MCF 10A (cell line): ENCODE measurements around the gene TTC24. TPM values are rescaled to one million over a fixed set of nuclear protein-coding genes. Genes with fewer than 3 reads are reported as not detected.
A peak's percentile ranks its signal among the peaks of the same experiment; 100 is the strongest.
"Not testable (repeated sequence)": the region's sequence is repeated elsewhere in the genome, so short reads cannot be mapped to it uniquely, and the experiment has no call there.

Experiments
- BruUV-seq: library from RNA; stranded (reverse); fragments of 400-500 nt; replicated peaks from 2 replicates; lab custom pipeline; 2021; lab: Mats Ljungman, UMichigan
- CTCF ChIA-PET: fragments of 300-600 bp; sonication (Branson Sonifier 250); formaldehyde crosslinking; extraction: SDS; loops from one replicate; lab custom pipeline; 2021; ENCODE audit warnings: antibody characterized with exemption, inconsistent platforms; lab: Yijun Ruan, JAX
- POLR2A ChIA-PET: fragments of 300-600, 350-650 bp; sonication (Branson Sonifier 250); formaldehyde crosslinking; extraction: SDS; loops from one replicate; lab custom pipeline; 2020; ENCODE audit warnings: antibody characterized with exemption, inconsistent platforms; lab: Yijun Ruan, JAX
- DNase-seq: peaks from one replicate; pipeline ENCODE4 v3.0.0-alpha.2; 2018; ENCODE audit not compliant: unreplicated experiment
- H3K27ac Mint-ChIP-seq: one replicate; pipeline ENCODE4 v1.8.0; 2022; ENCODE audit warnings: mild to moderate bottlenecking, low read depth, mixed read lengths; ENCODE audit not compliant: unreplicated experiment
- H3K27me3 Mint-ChIP-seq: one replicate; pipeline ENCODE4 v1.8.0; 2022; ENCODE audit warnings: mixed read lengths; ENCODE audit not compliant: insufficient read depth, unreplicated experiment
- H3K36me3 Mint-ChIP-seq: one replicate; pipeline ENCODE4 v1.8.0; 2022; ENCODE audit warnings: mild to moderate bottlenecking, moderate library complexity, mixed read lengths; ENCODE audit not compliant: insufficient read depth, unreplicated experiment
- H3K4me1 Mint-ChIP-seq: one replicate; pipeline ENCODE4 v1.8.0; 2022; ENCODE audit warnings: mixed read lengths; ENCODE audit not compliant: insufficient read depth, unreplicated experiment
- H3K4me3 Mint-ChIP-seq: one replicate; pipeline ENCODE4 v1.8.0; 2022; ENCODE audit warnings: mild to moderate bottlenecking, moderate library complexity, mixed read lengths; ENCODE audit not compliant: unreplicated experiment
- H3K9me3 Mint-ChIP-seq: one replicate; pipeline ENCODE4 v1.8.0; 2022; ENCODE audit warnings: mixed read lengths; ENCODE audit not compliant: unreplicated experiment
- intact Hi-C: fragments of 100-400 bp; cut with micrococcal nuclease; formaldehyde crosslinking; loops from 2 replicates; pipeline ENCODE4 v1.14.1; 2022
- total RNA-seq: library from RNA; stranded (reverse); gene quantifications from 2 replicates; pipeline ENCODE4 v1.2.3, GENCODE V29; 2022
- TF ChIP-seq, protein P1 (sequence below): fragments of 200-600 bp; IDR thresholded peaks from one replicate; pipeline ENCODE4 v1.8.0; 2022; ENCODE audit warnings: antibody characterized with exemption, mild to moderate bottlenecking; ENCODE audit not compliant: unreplicated experiment

TTC24 gene
- total RNA-seq, 1 experiment from 2014 or later: not detected

- H3K27ac Mint-ChIP-seq: no peak overlapping the region
- H3K27me3 Mint-ChIP-seq: no peaks in the 10 kb centered on the region
- intact Hi-C loops: no loop called here
- ChIA-PET POLR2A (no interaction called here), CTCF (interaction anchor here (0.5 to 1.4 kb wide), 8 partner anchors 14 to 196 kb away, joined by 3 to 4 read pairs (median 3); no protein-coding TSS in a partner anchor)
- no peak overlapping the region for H3K4me3 Mint-ChIP-seq
- no peak for DNase-seq
- H3K4me1 Mint-ChIP-seq: peaks cover 17% of the 10 kb centered on the region
- no peaks in the 10 kb centered on the region for H3K9me3 Mint-ChIP-seq
- no TSS peak for BruUV-seq
- peaks cover 34% of the 10 kb centered on the region for H3K36me3 Mint-ChIP-seq
- TF ChIP-seq, protein P1, sequence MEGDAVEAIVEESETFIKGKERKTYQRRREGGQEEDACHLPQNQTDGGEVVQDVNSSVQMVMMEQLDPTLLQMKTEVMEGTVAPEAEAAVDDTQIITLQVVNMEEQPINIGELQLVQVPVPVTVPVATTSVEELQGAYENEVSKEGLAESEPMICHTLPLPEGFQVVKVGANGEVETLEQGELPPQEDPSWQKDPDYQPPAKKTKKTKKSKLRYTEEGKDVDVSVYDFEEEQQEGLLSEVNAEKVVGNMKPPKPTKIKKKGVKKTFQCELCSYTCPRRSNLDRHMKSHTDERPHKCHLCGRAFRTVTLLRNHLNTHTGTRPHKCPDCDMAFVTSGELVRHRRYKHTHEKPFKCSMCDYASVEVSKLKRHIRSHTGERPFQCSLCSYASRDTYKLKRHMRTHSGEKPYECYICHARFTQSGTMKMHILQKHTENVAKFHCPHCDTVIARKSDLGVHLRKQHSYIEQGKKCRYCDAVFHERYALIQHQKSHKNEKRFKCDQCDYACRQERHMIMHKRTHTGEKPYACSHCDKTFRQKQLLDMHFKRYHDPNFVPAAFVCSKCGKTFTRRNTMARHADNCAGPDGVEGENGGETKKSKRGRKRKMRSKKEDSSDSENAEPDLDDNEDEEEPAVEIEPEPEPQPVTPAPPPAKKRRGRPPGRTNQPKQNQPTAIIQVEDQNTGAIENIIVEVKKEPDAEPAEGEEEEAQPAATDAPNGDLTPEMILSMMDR: no peak
Measured at GRCh38 chr1:156550346-156550745, 29.2 kb upstream of the TTC24 start.

DNA sequence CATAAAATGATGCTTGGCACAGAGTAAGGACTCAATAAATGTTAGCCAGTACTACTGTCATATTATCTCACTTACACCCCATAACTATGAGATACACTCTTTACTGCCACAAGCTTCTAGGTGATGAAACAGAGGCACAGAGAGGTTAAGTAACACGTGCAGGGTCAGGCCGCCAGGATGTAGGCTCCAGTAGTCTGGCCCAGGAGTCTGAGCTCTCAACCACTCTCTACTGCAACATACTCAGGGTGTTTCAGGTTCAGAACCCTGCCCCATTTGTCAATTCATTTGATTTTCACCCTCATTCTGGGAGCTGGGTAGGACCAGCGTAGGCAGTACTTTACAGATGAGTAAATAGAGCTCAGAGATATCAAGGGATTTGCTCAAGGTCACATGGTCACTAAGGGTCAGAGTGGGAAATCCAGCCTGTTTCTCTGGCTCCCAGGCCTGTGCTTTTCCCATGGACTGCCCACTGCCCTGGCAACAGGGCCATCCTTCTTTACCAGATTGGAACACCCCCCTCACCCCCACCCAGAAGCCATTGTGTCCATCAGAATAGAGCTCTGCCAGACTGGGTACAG is 28.4 kb upstream of the TTC24 start:
- H3K27me3 Mint-ChIP-seq: no peaks in the 10 kb centered on the region
- peaks cover 17% of the 10 kb centered on the region for H3K4me1 Mint-ChIP-seq
- ChIA-PET POLR2A (interaction anchor here (1.0 to 1.5 kb wide), 6 partner anchors 12 to 50 kb away, joined by 3 to 8 read pairs (median 4); partner anchors contain the start of gene IQGAP3), CTCF (interaction anchor here (0.5 to 2.1 kb wide), 5 partner anchors 65 to 197 kb away, joined by 3 to 11 read pairs (median 3); no protein-coding TSS in a partner anchor)
- no peak overlapping the region for H3K27ac Mint-ChIP-seq
- no peaks in the 10 kb centered on the region for H3K9me3 Mint-ChIP-seq
- BruUV-seq: no TSS peak
- H3K36me3 Mint-ChIP-seq: peaks cover 34% of the 10 kb centered on the region
- no peak overlapping the region for H3K4me3 Mint-ChIP-seq
- intact Hi-C loops: no loop called here
- DNase-seq: no peak
- TF ChIP-seq, protein P1: no peak

DNA sequence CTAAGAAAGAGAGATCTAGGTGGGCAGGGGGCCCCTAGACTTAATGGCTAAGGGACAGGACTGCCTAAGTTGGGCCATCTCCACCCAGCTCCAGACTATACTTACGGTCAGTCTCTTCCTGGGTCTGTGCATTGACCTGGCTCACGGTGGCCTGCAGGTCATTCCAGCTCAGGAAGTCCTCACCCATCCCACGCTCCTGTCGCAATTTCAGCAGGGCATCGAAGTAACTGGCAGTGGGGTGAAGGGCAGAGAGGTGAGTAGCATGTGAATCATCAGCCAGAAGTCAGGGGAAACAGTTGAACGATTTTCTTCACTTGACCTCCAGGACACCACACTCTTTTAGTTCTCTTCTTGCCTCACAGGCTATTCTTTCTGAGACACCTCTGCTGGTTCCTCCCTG is 27.7 kb upstream of the TTC24 start:
- no peaks in the 10 kb centered on the region for H3K9me3 Mint-ChIP-seq
- BruUV-seq: no TSS peak
- H3K27ac Mint-ChIP-seq: peak overlapping the region; percentile 24
- ChIA-PET CTCF (interaction anchor here (0.5 to 2.1 kb wide), 7 partner anchors 14 to 191 kb away, joined by 3 to 11 read pairs (median 3); no protein-coding TSS in a partner anchor), POLR2A (interaction anchor here (1.0 to 1.5 kb wide), 6 partner anchors 12 to 51 kb away, joined by 3 to 8 read pairs (median 4); partner anchors contain the start of gene IQGAP3)
- peak; percentile 96 for DNase-seq
- no peaks in the 10 kb centered on the region for H3K27me3 Mint-ChIP-seq
- TF ChIP-seq, protein P1: no peak
- H3K4me3 Mint-ChIP-seq: no peak overlapping the region
- peaks cover 17% of the 10 kb centered on the region for H3K4me1 Mint-ChIP-seq
- intact Hi-C loops: loop anchor here (2.0 kb wide), 1 partner anchor 51 kb away; the partner anchor contains the start of gene MEF2D
- H3K36me3 Mint-ChIP-seq: peaks cover 32% of the 10 kb centered on the region

DNA sequence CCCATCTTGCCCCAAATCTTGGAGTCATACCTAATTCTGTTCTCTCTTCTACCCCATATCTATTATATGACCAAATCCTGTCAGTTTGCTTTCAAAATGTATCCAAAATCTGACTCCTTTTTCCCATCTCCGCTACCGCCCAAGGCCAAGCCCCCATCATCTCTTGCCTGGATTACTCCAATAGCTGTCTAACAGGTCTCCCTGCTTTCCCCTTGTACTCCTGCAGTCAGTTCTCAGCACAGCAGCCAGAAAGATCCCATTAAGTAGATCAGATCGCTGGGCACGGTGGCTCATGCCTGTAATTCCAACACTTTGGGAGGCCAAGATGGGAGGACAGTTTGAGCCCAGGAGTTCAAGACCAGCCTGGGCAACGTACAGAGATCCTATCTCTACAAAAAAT is 27.0 kb upstream of the TTC24 start:
- no peaks in the 10 kb centered on the region for H3K9me3 Mint-ChIP-seq
- no peak overlapping the region for H3K4me3 Mint-ChIP-seq
- intact Hi-C loops: loop anchor here (2.0 kb wide), 1 partner anchor 52 kb away; the partner anchor contains the start of gene MEF2D
- ChIA-PET CTCF (interaction anchor here (0.6 to 2.1 kb wide), 6 partner anchors 14 to 106 kb away, joined by 3 to 11 read pairs (median 3); no protein-coding TSS in a partner anchor), POLR2A (interaction anchor here (0.6 to 1.5 kb wide), 7 partner anchors 11 to 434 kb away, joined by 3 to 8 read pairs (median 4); partner anchors contain the start of gene IQGAP3)
- no peaks in the 10 kb centered on the region for H3K27me3 Mint-ChIP-seq
- DNase-seq: no peak
- H3K27ac Mint-ChIP-seq: peak overlapping the region; percentile 24
- H3K36me3 Mint-ChIP-seq: peaks cover 30% of the 10 kb centered on the region
- TF ChIP-seq, protein P1: no peak
- no TSS peak for BruUV-seq
- peaks cover 17% of the 10 kb centered on the region for H3K4me1 Mint-ChIP-seq

DNA sequence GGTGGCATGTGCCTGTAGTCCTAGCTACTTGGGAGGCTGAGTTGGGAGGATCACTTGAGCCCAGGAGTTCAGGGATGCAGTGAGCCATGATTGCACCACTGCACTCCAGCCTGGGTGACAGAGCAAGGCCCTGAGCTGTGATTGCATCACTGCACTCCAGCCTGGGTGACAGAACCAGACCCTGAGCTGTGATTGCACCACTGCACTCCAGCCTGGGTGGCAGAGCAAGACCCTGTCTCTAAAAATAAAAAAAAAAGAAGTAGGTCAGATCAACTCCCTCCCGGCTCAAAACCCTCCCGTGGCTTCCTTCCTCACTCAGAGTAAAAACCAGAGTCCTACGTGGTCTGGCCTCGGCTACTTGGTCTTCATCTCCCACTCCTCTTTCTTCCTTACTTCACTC is 26.6 kb upstream of the TTC24 start:
- POLR2A ChIA-PET: interaction anchor here (1.4 kb wide), 1 partner anchor 37 kb away, joined by 5 read pairs; no protein-coding TSS in a partner anchor
- CTCF ChIA-PET: interaction anchor here (0.8 to 2.1 kb wide), 2 partner anchors 20 to 107 kb away, joined by 3 to 11 read pairs; no protein-coding TSS in a partner anchor
- BruUV-seq, H3K27me3 Mint-ChIP-seq, H3K9me3 Mint-ChIP-seq, H3K4me3 Mint-ChIP-seq: not testable (repeated sequence)
- peak; percentile 44 for DNase-seq
- intact Hi-C loops: loop anchor here (2.0 kb wide), 1 partner anchor 52 kb away; the partner anchor contains the start of gene MEF2D
- H3K27ac Mint-ChIP-seq: peak overlapping the region; percentile 24
- peaks cover 17% of the 10 kb centered on the region for H3K4me1 Mint-ChIP-seq
- H3K36me3 Mint-ChIP-seq: peaks cover 30% of the 10 kb centered on the region
